Measurements from ENCODE around the gene PLXNB2.

DNA sequence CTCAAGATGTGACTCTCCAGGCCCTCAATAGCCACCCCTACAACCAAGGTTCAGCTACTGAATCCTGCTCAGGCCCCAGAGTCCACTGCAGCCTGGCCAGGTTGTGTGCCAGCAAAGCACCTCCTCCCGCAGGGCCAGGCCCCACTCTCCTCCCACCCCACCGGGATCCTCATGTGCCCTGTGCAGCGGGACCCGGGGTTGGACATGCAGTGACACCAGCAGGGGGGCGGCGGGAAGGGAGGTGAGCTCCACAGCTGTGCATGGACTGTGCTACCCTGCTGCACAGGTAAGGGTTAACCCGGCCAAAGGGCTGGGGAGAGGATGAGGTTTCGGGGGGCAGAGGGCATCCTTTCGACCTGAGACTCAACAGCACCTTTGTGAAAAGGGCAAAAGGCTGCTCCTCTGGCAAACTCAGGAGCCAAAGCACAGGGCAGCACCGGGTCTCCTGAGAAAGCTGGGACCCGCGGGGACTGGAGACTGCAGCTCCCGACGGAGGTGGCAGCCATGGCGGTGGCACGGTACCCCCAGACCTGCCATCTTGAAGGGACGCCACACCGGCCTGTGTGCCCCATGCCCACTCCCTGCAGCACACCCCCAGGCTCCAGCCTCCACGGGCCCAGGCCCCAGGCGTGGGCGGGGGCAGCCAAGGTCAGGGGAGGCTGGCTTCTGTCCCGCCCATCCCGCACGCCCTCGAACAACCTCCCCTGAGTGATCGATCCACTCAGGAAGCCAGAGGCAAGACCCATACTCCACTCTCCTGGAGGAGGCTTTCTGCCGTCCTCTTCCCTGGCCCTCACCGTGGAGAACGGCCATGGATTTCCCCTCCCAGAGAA, 10.6 kb downstream of the PLXNB2 start:
- TF ChIP-seq, protein P1, sequence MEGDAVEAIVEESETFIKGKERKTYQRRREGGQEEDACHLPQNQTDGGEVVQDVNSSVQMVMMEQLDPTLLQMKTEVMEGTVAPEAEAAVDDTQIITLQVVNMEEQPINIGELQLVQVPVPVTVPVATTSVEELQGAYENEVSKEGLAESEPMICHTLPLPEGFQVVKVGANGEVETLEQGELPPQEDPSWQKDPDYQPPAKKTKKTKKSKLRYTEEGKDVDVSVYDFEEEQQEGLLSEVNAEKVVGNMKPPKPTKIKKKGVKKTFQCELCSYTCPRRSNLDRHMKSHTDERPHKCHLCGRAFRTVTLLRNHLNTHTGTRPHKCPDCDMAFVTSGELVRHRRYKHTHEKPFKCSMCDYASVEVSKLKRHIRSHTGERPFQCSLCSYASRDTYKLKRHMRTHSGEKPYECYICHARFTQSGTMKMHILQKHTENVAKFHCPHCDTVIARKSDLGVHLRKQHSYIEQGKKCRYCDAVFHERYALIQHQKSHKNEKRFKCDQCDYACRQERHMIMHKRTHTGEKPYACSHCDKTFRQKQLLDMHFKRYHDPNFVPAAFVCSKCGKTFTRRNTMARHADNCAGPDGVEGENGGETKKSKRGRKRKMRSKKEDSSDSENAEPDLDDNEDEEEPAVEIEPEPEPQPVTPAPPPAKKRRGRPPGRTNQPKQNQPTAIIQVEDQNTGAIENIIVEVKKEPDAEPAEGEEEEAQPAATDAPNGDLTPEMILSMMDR (IDR thresholded peaks at IDR 0.05), result no peak
- TF ChIP-seq POLR2AphosphoS5 (IDR thresholded peaks at IDR 0.05; ENCODE audit: insufficient read depth in 1 of 2, low read depth in 1 of 2) (no peak), POLR2A (IDR thresholded peaks at IDR 0.05) (no peak)

Measured in vagina (tissue), 2 donors.